OCI-LY7 (cell line): Measurements from ENCODE around the gene ECI2.

ENCODE experiments used
- EZH2phosphoT487 ChIP-seq: fragments of 200-600 bp; sonication (generic); IDR thresholded peaks from 2 replicates; pipeline ENCODE4 v1.6.1; 2018; ENCODE audit warnings: low read depth, borderline replicate concordance, mild to moderate bottlenecking, mixed run types, antibody characterized with exemption, low read length, moderate library complexity, mixed read lengths
- TF ChIP-seq, protein P1 (sequence below): fragments of 200-600 bp; sonication (generic); conservative IDR thresholded peaks from 2 replicates; pipeline ENCODE4 v1.5.1; 2014; ENCODE audit warnings: mild to moderate bottlenecking, antibody characterized with exemption, low read length, moderate library complexity, mixed read lengths

DNA sequence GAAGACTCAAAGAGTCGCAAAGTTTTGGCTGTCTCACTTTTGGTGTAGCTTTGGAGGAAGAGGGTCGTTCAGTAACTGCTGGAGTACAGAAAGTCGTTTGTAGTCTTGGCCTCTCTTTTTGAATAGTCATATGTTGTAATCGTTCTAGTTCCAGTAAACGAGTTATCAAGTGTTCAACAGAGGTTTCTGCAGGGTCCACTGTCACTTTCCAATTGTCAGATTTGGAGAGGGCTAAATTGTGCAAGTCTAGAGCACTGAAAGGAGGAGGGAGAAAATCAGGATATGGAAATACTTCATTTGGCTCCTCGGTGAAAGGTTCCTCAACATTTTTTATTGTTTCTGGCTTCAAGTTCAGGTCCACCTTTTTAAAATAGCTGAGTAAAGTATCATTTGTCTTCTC is 66.2 kb downstream of the ECI2 start:
- TF ChIP-seq, protein P1, sequence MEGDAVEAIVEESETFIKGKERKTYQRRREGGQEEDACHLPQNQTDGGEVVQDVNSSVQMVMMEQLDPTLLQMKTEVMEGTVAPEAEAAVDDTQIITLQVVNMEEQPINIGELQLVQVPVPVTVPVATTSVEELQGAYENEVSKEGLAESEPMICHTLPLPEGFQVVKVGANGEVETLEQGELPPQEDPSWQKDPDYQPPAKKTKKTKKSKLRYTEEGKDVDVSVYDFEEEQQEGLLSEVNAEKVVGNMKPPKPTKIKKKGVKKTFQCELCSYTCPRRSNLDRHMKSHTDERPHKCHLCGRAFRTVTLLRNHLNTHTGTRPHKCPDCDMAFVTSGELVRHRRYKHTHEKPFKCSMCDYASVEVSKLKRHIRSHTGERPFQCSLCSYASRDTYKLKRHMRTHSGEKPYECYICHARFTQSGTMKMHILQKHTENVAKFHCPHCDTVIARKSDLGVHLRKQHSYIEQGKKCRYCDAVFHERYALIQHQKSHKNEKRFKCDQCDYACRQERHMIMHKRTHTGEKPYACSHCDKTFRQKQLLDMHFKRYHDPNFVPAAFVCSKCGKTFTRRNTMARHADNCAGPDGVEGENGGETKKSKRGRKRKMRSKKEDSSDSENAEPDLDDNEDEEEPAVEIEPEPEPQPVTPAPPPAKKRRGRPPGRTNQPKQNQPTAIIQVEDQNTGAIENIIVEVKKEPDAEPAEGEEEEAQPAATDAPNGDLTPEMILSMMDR, result no peak
- no peak for TF ChIP-seq EZH2phosphoT487
